ENCODE results near the gene CELA2A. TPM values are rescaled to one million over a fixed set of nuclear protein-coding genes. Genes with fewer than 3 reads are reported as not detected.

The CELA2A gene
- total and polyA plus RNA-seq, 9 of the 15 experiments (the other 6 are each of a cell fraction or from before 2014, with no cell fraction given): 0.62 TPM; not detected in 8

GRCh38 chr1:15445390-15446122 lies 11.0 kb upstream of the CELA2A start (continued):
- no peak for TF ChIP-seq ZMIZ1 (IDR thresholded peaks at IDR 0.05; ENCODE audit: low read depth in 2 of 2, low read length in 2 of 2)
- TF ChIP-seq ZNF24 (IDR thresholded peaks at IDR 0.05): peak; percentile 99
- TF ChIP-seq SNIP1 (IDR thresholded peaks at IDR 0.05; ENCODE audit: low read depth): no peak
- TF ChIP-seq NRF1 (conservative IDR thresholded peaks at IDR 0.05 in 1 of 2, IDR thresholded peaks at IDR 0.05 in 1 of 2): no peak

GRCh38 chr1:15446212-15446611 lies 10.3 kb upstream of the CELA2A start:
- Histone ChIP-seq H3K27me3 (ENCODE audit: control insufficient read depth in 2 of 2, insufficient read depth in 2 of 2, low read length in 2 of 2) (no peaks in the 10 kb centered on the region), H3K9me3 (replicated peaks; ENCODE audit: control insufficient read depth, insufficient read depth, low read depth, low read length) (no peaks in the 10 kb centered on the region), H3K4me2 (ENCODE audit: insufficient read depth, low read length) (no peak overlapping the region), H3K4me1 (replicated peaks in 1 of 2; ENCODE audit: control insufficient read depth in 2 of 2, insufficient read depth in 2 of 2, low read length in 2 of 2) (peaks cover 7 to 12% of the 10 kb centered on the region in 2 experiments; a peak in 4 of 5 replicates), H2AFZ (ENCODE audit: low read depth, low read length) (no peak overlapping the region), H4K20me1 (replicated peaks; ENCODE audit: control insufficient read depth, insufficient read depth, low read length) (no peaks in the 10 kb centered on the region), H3K9me1 (ENCODE audit: control insufficient read depth, insufficient read depth, low read length) (no peaks in the 10 kb centered on the region), H3K27ac (ENCODE audit: extremely low read depth, low read depth, low read length) (no peak overlapping the region), H3K9ac (ENCODE audit: insufficient read depth in 1 of 2, low read depth in 2 of 2, low read length in 2 of 2) (no peak overlapping the region; a peak in 1 of 4 replicates), H3K36me3 (ENCODE audit: control insufficient read depth, insufficient read depth, low read length) (no peaks in the 10 kb centered on the region), H3K4me3 (no peak overlapping the region), H3K79me2 (ENCODE audit: control insufficient read depth, insufficient read depth, low read length) (no peaks in the 10 kb centered on the region)
- ChIA-PET POLR2A (no interaction called here), CTCF (ENCODE audit: low intra/inter-chr PET ratio) (no interaction called here)
- in situ Hi-C loops (cut with MboI) (no loop called here), intact Hi-C loops (cut with micrococcal nuclease) (no loop called here)
- FAIRE-seq (no peak), ATAC-seq (no peak), DNase-seq (ENCODE audit: extremely low read depth in 1 of 4, low spot score in 3 of 4) (no peak)
- WGBS (ENCODE audit: insufficient coverage, low coverage, missing lambda C conversion rate): 22% methylated on average over 4 of the region's 4 CpGs
- BruUV-seq (replicated peaks): no TSS peak
- TF ChIP-seq CREB1 (IDR thresholded peaks at IDR 0.05) (no peak), CREB1 (CRISPR knock-in tag; IDR thresholded peaks at IDR 0.05) (no peak), ETS2 (tag; IDR thresholded peaks at IDR 0.05; ENCODE audit: borderline replicate concordance, poor library complexity, severe bottlenecking) (no peak), FOS (IDR thresholded peaks at IDR 0.05; ENCODE audit: extremely low read depth, insufficient read length) (no peak), SUPT5H (IDR thresholded peaks at IDR 0.05) (no peak), CTCFL (IDR thresholded peaks at IDR 0.05; ENCODE audit: borderline replicate concordance, insufficient read depth, low read depth, low read length, poor library complexity, severe bottlenecking) (no peak), GABPB1 (CRISPR knock-in tag; IDR thresholded peaks at IDR 0.05) (no peak), RB1 (IDR thresholded peaks at IDR 0.05; ENCODE audit: low read depth) (no peak)
- TF ChIP-seq, protein P1, sequence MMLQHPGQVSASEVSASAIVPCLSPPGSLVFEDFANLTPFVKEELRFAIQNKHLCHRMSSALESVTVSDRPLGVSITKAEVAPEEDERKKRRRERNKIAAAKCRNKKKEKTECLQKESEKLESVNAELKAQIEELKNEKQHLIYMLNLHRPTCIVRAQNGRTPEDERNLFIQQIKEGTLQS (IDR thresholded peaks at IDR 0.05): no peak
- TF ChIP-seq, protein P1 (CRISPR knock-in tag; conservative IDR thresholded peaks at IDR 0.05): no peak

Data from K562 (cell line).